HG02588 (cell line): ENCODE data around the gene PROM2.
"Not testable (repeated sequence)": the region's sequence is repeated elsewhere in the genome, so short reads cannot be mapped to it uniquely, and the experiment has no call there.

ENCODE experiments used
- ATAC-seq: cut with Tn5 transposase; IDR thresholded peaks from one replicate; pipeline ENCODE4 v1.9.1; 2021; ENCODE audit warnings: mild to moderate bottlenecking, moderate library complexity; ENCODE audit not compliant: unreplicated experiment

The PROM2 gene

GRCh38 chr2:95269036-95269680, 5.1 kb upstream of the PROM2 start:
- ATAC-seq = no peak

GRCh38 chr2:95269745-95270144, 4.5 kb upstream of the PROM2 start:
- not testable (repeated sequence) for ATAC-seq

DNA sequence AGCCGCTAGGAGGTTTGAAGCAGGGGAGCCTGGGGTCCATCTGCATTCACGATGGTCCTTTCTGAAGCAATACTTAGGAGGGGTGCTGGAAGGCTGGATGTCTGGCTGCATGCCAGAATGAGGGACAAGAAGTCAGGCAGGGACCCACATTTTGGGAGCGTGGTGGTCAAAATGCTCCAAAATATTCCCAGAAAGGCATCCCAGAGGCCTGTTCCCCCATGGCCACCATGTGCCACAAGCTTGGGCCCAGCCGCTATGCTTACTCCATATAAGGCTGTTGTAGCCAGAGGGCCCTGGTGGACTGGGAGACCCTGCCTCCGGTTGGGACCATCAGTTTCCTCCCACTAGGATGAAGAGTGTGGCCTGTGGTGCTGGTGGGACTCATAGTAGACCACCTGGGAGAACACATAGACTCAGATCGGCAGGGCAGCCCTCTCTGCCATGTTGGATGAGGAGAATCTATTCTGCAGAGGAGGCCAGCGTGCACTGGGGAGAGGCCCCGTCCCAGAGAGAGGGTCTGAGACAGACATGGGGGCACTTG, 3.6 kb upstream of the PROM2 start:
- ATAC-seq = no peak

- no peak for ATAC-seq
These were observed 2.8 kb upstream of the PROM2 start for GRCh38 chr2:95271381-95271971.

DNA sequence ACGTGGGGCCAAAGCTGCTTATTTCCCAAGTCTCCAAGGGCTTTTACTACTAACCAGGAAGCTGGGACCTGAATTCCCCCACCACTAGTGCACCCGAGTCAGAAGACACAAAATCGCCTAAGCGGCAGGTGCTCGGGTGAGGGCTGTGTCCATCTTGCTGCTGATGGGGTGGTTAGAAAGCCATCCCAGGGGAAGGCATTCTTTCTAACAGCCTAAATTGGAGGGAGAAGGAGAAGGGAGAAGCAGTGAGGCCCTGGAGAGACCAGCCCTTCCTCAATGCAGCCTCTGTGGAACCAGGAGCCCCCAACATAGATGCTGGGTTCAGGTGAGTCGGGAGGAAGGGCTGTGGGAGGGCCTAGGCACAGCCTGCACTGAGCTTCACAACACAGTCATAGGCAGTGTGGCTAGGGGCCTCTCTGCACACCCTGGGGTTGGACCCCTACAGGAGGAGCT, 1.9 kb upstream of the PROM2 start:
- ATAC-seq = no peak

GRCh38 chr2:95272781-95273180, 1.5 kb upstream of the PROM2 start:
- no peak for ATAC-seq

- ATAC-seq = no peak
These were observed 521 bp upstream of the PROM2 start for GRCh38 chr2:95273566-95274290.

DNA sequence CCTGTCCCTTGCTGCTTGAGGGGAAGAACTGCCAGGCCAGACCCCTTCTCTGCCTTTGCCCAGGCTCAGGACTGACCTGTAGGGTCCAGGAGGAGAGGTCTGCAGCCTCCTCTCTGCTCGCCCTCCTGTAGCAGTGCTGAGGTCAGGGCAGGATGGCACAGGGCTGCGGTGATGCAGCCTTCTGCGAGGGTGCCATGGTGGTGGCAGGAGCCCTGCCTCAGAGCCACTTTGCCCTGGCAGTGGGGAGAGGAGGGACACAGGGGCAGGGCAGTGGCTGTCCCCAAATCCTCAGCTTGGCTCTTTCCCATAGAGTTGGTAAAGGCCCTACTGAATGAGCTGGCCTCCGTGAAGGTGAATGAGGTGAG, 884 bp downstream of the PROM2 start:
- ATAC-seq = no peak

- ATAC-seq = no peak
These were observed 1.5 kb downstream of the PROM2 start for GRCh38 chr2:95275601-95276243.

DNA sequence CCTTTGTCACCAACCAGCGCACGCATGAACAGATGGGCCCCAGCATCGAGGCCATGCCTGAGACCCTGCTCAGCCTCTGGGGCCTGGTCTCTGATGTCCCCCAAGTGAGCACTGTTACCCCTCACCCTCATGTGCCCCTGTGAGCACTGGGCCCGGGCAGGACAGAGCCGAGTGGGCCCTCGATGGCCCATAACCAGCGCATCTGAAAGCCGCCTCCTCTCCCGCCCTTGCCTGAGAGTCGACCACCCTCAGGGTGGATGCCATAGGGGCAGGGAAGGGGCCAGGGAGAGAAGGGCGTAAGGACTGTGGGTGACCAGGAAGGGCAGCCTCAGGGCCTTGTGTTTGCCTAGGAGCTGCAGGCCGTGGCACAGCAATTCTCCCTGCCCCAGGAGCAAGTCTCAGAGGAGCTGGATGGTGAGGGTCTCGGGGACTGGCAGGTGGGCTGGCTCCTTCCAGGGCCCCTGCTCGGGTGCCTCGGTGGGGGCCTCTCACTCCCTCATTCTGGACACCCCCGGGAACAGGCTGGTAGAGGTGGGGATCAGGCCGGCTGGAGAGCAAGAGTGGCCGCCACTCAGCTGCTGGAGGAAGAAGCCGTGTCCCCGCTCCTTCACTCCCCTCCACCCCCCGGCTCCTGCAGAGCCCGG, 2.1 kb downstream of the PROM2 start:
- no peak for ATAC-seq

DNA sequence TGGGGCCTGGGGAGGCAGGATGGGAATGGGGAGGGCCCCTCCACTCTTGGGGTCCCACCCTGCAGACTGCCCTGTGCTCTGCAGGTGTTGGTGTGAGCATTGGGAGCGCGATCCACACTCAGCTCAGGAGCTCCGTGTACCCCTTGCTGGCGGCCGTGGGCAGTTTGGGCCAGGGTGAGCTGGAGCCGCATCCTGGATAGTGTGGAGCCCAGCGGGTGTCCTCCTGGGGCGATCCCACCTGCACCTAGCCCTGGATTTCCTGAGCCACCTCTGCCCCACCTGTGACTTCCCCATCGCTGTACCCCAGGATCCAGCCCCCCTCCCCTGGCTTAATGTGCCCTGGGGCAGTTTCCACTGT, 2.6 kb downstream of the PROM2 start:
- ATAC-seq = no peak

DNA sequence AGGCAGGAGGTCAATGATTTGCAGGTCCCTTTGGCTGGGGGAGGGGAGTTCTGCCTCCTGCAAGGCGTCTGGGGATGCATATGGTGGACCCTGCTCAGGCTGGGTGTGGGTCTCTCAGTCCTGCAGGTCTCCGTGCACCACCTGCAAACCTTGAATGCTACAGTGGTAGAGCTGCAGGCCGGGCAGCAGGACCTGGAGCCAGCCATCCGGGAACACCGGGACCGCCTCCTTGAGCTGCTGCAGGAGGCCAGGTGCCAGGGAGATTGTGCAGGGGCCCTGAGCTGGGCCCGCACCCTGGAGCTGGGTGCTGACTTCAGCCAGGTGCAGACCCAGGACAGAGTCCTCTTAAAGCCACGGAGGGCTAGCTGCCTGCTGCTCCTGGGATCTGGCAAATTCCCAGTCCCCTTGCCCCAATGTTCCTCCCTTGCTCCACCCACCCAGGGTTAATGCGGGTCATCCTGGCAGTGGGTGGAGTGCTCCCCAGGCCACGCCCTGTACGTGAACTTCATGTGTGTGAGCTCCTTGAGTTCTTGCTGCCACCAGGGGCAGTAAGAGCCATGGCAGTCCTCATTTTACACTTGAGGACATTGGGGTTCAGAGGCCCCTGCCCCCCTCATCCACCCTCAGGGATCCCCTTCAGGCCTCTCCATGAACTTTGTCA, 3.1 kb downstream of the PROM2 start:
- no peak for ATAC-seq

DNA sequence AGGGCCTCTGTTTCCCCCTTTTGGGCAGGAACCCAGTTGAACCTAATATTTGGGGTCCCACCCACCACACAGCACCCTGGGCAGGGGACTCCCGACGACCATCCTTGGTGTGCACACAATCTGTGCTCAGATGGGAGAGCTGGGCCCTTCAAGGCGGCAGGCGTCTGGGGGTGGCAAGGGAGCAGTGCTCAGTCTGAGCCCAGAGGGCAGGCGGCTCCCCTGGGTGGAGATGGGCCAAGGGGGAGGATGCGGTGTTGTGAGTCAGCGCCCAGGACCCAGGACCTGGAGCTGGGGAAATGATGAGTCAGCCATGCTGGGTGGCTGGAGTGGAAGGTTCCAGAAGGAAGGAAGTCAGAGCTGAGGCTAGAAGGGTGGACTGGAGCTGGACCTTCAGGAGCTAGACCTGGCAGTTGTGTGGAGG, 3.8 kb downstream of the PROM2 start:
- ATAC-seq = no peak

DNA sequence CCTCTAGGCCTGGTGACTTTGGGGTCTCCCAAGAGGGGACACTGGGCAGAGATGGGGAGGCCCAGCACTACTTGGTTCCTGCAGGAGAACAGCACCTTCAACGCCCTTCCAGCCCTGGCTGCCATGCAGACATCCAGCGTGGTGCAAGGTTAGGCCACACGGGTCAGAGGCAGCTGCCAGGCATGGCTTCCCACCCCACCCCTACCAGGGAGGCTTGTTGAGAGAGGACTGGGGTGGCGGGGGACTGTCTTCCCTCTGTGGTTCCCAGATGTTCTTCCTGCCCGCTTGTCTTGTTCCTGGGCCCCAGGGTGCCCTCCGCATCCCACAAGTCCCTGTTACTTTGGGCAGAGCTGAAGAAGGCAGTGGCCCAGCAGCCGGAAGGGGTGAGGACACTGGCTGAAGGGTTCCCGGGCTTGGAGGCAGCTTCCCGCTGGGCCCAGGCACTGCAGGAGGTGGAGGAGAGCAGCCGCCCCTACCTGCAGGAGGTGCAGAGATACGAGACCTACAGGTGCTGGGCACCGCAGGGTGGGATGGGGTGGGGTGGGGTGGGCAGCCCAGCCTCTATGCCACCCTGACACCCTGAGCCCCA, 4.5 kb downstream of the PROM2 start:
- no peak for ATAC-seq

GRCh38 chr2:95279435-95280035, 5.3 kb downstream of the PROM2 start:
- ATAC-seq = no peak

DNA sequence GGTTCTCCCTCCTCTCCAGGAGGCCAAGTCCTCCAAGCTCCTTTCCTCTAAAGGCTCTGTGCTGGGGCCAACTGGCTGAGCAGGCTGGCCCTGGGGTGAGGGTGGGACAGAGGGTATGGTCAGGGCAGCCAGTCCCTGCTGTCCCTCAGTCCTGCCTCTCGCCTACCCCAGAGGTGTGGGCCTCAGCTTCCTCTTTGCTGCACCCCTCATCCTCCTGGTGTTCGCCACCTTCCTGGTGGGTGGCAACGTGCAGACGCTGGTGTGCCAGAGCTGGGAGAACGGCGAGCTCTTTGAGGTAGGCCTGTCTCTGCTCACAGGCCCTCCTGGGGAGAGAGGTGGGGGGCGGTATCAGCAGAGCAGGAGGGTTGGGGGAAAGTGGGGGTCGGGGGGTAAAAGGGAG, 6.8 kb downstream of the PROM2 start:
- no peak for ATAC-seq

- ATAC-seq = no peak
These were observed 7.5 kb downstream of the PROM2 start for GRCh38 chr2:95281786-95282185.

DNA sequence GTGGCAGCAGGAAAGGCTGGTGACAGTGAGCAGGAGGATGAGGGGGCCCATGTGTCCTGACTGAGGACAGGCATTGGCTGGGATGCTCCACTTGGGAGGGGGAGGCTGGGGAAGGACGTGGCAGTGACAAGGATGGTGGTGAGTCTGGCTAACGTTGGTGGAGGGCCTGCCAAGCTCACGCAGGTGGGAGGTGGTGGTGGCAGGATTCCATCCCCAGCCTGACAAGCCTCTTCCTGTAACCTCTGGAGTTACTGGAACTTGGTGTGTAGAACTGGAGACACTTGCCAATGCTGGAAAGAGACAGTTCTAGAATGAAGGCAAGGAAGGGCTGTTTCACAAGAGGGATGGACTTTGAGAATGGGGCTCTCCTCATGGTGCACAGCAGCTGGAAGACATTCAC, 8.2 kb downstream of the PROM2 start:
- ATAC-seq = no peak

DNA sequence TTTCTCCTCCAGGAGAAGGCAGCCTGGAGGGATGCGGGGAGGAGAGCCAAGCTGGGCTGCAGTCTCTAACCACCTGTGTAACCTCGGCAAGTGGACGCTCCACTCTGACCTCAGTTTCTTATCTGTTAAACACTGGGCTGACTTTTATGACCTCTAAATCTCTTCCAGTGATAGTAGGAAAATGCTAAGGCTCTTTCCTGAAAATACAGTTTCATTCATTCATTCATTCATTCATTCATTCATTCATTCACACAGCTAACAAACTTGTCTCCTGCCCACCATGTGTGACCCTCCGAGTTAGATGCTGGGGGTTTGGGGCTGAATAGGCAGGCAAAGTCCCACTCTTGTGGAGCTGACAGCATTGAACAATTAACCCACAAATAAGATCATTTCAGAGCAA, 9.3 kb downstream of the PROM2 start:
- no peak for ATAC-seq
